Naive B cell (primary cell): ENCODE measurements around the gene LURAP1L. TPM values are rescaled to one million over a fixed set of nuclear protein-coding genes. Genes with fewer than 3 reads are reported as not detected.

Experiments used
- ATAC-seq, 2 donors: fragments of 150-1000 bp; cut with Tn5 transposase; 2 replicates each; pipeline ENCODE4 v1.10.0; 2021; ENCODE audit warnings: low read depth in 2 of 2, mild to moderate bottlenecking in 2 of 2, moderate library complexity in 2 of 2
- DNase-seq: peaks from one replicate; pipeline ENCODE4 v3.0.0; 2022
- H3K27ac Mint-ChIP-seq, 6 donors: one replicate each; pipeline ENCODE4 v1.8.0; 2020 to 2022; ENCODE audit warnings: mild to moderate bottlenecking in 6 of 6, mixed read lengths in 6 of 6, moderate library complexity in 5 of 6, inconsistent platforms in 2 of 6
- H3K27me3 Mint-ChIP-seq, 3 donors: one replicate each; pipeline ENCODE4 v1.8.0; 2021 to 2022; ENCODE audit warnings: mixed read lengths in 3 of 3, mild to moderate bottlenecking in 1 of 3
- H3K36me3 Mint-ChIP-seq, 2 donors: one replicate each; pipeline ENCODE4 v1.8.0; 2020 to 2022; ENCODE audit warnings: mixed read lengths in 2 of 2, inconsistent platforms in 1 of 2, mild to moderate bottlenecking in 1 of 2
- H3K4me1 Mint-ChIP-seq, 3 donors: one replicate each; pipeline ENCODE4 v1.8.0; 2020 to 2022; ENCODE audit warnings: mixed read lengths in 3 of 3, inconsistent platforms in 1 of 3, mild to moderate bottlenecking in 1 of 3, moderate library complexity in 1 of 3
- H3K4me3 Mint-ChIP-seq, 8 donors: one replicate each; pipeline ENCODE4 v1.8.0; 2020 to 2022; ENCODE audit warnings: mild to moderate bottlenecking in 8 of 8, mixed read lengths in 8 of 8, moderate library complexity in 8 of 8, inconsistent platforms in 2 of 8
- H3K9me3 Mint-ChIP-seq, 7 donors: one replicate each; pipeline ENCODE4 v1.8.0; 2020 to 2022; ENCODE audit warnings: mixed read lengths in 7 of 7, mild to moderate bottlenecking in 5 of 7, inconsistent platforms in 2 of 7, moderate library complexity in 1 of 7
- polyA plus RNA-seq, 6 donors: library from polyadenylated mRNA; unstranded; fragments of 300-500 nt; fragmentation: Illumina TruSeq; gene quantifications; one replicate each; pipeline ENCODE4 v1.2.3, GENCODE V29; 2021; ENCODE audit warnings: low read depth in 6 of 6

Gene LURAP1L, protein sequence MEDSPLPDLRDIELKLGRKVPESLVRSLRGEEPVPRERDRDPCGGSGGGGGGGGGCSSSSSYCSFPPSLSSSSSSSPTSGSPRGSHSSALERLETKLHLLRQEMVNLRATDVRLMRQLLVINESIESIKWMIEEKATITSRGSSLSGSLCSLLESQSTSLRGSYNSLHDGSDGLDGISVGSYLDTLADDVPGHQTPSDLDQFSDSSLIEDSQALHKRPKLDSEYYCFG
- polyA plus RNA-seq, result not detected

DNA sequence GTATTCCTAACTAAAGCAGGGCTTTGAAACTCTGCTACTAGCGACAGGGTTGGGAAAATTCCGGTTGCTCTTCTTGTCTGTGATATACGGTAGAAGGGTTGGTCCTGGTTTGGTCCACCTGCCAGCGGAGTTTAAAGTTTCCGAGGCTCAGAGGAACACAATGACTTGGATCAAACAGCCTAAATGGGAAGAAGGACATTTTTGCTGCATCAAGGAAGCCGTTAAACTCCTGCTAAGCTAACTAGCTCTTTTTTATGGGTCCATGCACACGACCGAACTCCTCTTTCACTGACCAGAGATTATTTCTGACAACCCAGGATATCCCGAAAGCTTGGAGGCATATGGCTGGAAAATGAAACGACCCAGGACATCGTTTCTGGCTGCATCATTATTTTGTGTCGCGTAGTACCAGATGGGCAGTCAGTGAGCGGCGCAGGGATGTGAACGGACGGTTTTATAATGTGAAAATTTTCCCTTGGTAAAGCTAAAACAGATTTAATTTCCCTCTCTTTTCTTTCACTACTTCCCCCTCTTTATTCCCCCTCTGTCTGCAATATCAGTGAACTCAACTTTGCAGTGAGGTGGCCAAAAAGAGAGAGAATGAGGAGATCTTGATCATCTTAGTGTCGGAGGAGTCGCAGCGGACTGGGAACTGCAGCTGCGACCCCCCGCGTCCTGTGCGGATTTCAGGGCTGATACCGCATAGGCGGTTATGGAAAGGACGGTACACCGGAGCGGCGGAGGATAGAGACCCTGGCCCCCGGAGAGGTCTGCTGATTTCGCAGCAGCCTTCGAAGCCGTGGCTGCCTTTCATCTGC is at the start of gene LURAP1L:
LURAP1L (plus strand) TSS at position 160 of the 818 bp plus-strand sequence. CDS start 696 bp downstream, outside the sequence.
- peaks cover 8 to 18% (median 17%) of the 10 kb centered on the region in 3 donors for H3K4me1 Mint-ChIP-seq

DNA sequence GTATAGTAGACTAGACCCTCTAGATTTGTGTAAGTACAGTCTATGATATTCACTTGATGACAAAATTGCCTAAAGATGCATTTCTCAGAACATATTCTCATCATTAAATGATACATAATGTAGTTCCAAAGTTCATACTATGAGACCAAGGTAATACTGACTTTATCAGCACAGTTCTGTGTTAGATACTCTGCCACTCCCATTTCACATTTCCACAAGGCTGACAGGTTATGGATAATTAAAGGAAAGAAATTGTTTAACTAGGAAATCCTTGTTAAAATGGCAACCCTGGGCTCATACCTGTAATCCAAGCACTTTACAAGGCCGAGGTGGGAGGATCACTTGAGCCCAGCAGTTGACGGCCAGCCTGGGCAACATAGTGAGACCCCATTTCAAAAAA is 48.0 kb upstream of the LURAP1L start:
- no peak for DNase-seq
- no peaks in the 10 kb centered on the region for H3K36me3 Mint-ChIP-seq

More for the DNA sequence above, at the start of gene LURAP1L:
- Mint-ChIP-seq H3K27me3 (peaks cover 23 to 33% (median 30%) of the 10 kb centered on the region in 3 donors), H3K4me3 (peak within 1 kb of the TSS in 4 of 8 donors; percentile 13 to 66 (median 44)), H3K27ac (peak within 1 kb of the TSS in 2 of 6 donors; percentile 16 to 47), H3K36me3 (peaks cover 0 to 8% of the 10 kb centered on the region in 2 donors), H3K9me3 (peaks cover 0 to 8% (median 0%) of the 10 kb centered on the region in 7 donors)
- DNase-seq, result no peak
- no peak for ATAC-seq

DNA sequence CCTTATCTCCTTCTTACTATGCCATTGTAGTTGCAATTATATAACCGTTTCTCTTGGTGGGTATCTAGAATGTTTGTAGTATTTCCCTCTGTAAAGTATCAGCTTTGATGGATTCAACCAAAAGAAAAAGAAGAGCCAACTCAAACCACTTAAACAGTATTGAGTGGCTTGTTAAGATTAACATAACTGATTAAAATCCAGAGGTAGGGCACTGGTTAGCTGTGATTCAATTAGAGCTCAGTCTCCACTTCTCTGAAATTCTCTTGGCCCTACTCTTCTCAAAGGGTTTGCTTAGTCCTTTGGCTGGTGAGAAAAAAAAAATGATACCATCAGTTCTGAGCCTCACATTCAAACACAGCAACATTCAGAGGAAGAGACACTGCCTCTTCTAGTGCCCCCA is 44.6 kb upstream of the LURAP1L start:
- no peaks in the 10 kb centered on the region for H3K36me3 Mint-ChIP-seq
- no peaks in the 10 kb centered on the region for H3K4me1 Mint-ChIP-seq
- H3K4me3 Mint-ChIP-seq, result no peak overlapping the region
- H3K27me3 Mint-ChIP-seq, result no peaks in the 10 kb centered on the region
- H3K27ac Mint-ChIP-seq, result no peak overlapping the region
- DNase-seq (no peak), ATAC-seq (no peak)
- peaks cover 1 to 10% (median 5%) of the 10 kb centered on the region in 7 donors for H3K9me3 Mint-ChIP-seq

More for the DNA sequence above, 48.0 kb upstream of the LURAP1L start:
- Mint-ChIP-seq H3K27me3 (no peaks in the 10 kb centered on the region), H3K4me1 (no peaks in the 10 kb centered on the region), H3K9me3 (peaks cover 0 to 4% (median under 1%) of the 10 kb centered on the region in 7 donors), H3K4me3 (no peak overlapping the region), H3K27ac (no peak overlapping the region)
- ATAC-seq, result no peak

DNA sequence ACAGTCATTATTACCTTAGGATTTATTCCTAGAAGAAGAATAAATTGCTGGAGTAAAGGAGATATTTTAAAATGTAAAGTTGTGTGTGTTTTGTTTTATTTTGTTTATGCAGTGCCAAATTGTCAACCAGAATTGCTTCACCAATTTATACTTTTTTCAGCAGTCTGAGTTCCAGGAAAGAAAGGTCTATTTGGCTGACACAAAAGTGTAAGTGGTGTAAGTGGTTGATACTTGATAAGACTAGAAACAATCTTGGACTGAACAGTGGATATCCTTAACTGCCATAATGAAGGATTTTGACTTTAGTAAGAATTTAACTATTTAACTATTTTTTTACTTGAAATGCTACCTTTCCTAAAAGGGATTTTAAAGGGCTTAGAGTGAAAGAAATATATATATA is 43.9 kb upstream of the LURAP1L start:
- ATAC-seq, result no peak
- Mint-ChIP-seq H3K27me3 (no peaks in the 10 kb centered on the region), H3K4me3 (no peak overlapping the region), H3K9me3 (peaks cover 1 to 12% (median 5%) of the 10 kb centered on the region in 7 donors), H3K36me3 (no peaks in the 10 kb centered on the region), H3K4me1 (no peaks in the 10 kb centered on the region), H3K27ac (no peak overlapping the region)
- no peak for DNase-seq

DNA sequence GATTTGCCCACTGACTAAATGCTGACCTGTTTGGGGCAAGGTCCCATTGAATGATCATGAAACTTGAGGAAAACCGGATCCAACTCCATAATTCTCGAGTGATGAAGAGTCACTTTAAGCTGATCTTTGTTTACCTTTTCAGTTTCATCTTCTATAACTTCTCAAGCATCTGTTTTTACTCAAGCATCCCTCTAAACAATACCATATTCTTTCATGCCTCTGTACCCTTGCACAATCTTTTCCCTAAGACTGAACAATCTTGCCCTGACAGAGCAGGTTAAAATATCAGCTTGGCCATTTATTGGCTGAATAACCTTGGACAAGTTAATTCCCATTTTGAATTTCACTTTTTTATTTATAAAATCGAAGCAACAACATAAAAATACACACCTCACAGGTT is 41.8 kb upstream of the LURAP1L start:
- no peak for DNase-seq
- no peaks in the 10 kb centered on the region for H3K36me3 Mint-ChIP-seq
- ATAC-seq, result no peak
- no peak overlapping the region for H3K4me3 Mint-ChIP-seq
- H3K9me3 Mint-ChIP-seq, result peaks cover 1 to 12% (median 7%) of the 10 kb centered on the region in 7 donors
- no peak overlapping the region for H3K27ac Mint-ChIP-seq
- no peaks in the 10 kb centered on the region for H3K4me1 Mint-ChIP-seq
- no peaks in the 10 kb centered on the region for H3K27me3 Mint-ChIP-seq

DNA sequence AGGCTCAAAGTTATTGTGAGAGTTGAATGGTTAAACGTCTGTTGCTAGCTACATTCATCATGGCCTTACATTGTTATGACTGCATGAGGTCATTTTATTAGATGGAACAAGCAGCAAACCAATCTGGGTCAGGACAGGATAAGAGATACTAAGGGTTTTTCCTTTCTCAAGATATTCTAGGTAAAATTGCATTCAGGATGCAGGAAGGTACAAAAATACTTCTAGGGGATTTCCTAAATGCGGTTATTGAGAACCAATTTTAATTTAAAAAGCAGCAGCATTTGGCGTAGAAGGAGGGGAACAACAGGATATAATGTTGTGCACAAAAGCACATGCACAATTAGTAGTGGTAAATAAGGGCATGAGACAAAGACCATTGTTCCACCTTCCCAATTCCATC is 39.2 kb upstream of the LURAP1L start:
- peaks cover 0 to 12% (median 7%) of the 10 kb centered on the region in 7 donors for H3K9me3 Mint-ChIP-seq
- DNase-seq (no peak), ATAC-seq (no peak)
- no peak overlapping the region for H3K27ac Mint-ChIP-seq
- H3K36me3 Mint-ChIP-seq, result no peaks in the 10 kb centered on the region
- no peaks in the 10 kb centered on the region for H3K4me1 Mint-ChIP-seq
- H3K4me3 Mint-ChIP-seq, result no peak overlapping the region
- no peaks in the 10 kb centered on the region for H3K27me3 Mint-ChIP-seq

DNA sequence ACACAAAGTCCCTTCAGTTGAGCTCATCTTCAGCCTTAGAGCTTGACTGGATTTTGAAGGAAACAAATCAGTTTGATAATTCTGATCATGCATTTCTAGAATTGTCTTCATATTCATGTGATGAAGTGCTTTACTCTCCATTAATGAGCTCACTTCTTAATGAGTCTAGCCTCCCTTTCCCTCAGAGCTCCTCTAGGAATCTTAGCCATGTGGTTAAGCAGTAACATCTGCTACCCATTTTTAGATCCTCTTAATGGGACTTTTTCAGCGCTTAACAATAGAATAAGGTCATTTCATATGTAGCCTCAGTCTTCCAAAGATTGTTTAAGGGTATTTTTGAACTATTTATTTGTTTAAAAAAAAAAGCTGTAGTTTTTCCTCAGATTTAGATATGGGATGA is 36.9 kb upstream of the LURAP1L start:
- no peaks in the 10 kb centered on the region for H3K4me1 Mint-ChIP-seq
- H3K27me3 Mint-ChIP-seq, result no peaks in the 10 kb centered on the region
- no peak for ATAC-seq
- H3K4me3 Mint-ChIP-seq, result no peak overlapping the region
- H3K27ac Mint-ChIP-seq, result no peak overlapping the region
- H3K9me3 Mint-ChIP-seq, result peaks cover 0 to 12% (median 7%) of the 10 kb centered on the region in 7 donors
- no peak for DNase-seq
- H3K36me3 Mint-ChIP-seq, result no peaks in the 10 kb centered on the region

DNA sequence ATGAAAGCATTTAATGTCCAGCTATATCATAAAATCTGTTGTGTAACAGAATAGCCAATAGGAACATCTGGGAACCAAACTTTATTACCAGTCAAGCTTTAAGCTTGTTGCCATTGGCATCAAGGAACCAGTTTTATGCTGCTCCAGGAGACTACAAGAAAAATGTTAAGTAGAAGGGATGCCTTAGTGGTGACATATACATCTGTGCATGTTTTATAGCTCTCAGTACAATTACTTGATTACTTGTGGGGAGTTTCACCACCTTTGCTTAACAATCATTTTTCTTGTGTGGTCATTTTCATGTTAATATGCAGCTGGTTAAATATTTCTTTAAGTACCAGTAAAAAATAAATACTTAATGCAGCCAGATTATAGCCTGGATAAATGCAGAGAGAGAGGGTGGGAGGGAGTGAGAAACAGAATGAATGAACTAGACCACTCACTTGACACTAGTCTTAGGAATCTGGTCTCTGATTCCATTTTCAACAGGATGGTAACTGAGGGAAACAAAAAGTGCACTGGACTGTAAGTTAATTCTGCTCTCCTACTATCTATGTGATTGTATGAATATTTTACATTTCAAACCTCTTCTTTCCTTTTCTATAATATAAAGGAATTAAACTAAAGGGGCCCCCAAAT is 35.7 kb upstream of the LURAP1L start:
- DNase-seq, result no peak
- Mint-ChIP-seq H3K36me3 (no peaks in the 10 kb centered on the region), H3K4me3 (no peak overlapping the region), H3K4me1 (no peaks in the 10 kb centered on the region), H3K9me3 (peaks cover 1 to 12% (median 4%) of the 10 kb centered on the region in 7 donors), H3K27me3 (no peaks in the 10 kb centered on the region), H3K27ac (no peak overlapping the region)
- no peak for ATAC-seq

DNA sequence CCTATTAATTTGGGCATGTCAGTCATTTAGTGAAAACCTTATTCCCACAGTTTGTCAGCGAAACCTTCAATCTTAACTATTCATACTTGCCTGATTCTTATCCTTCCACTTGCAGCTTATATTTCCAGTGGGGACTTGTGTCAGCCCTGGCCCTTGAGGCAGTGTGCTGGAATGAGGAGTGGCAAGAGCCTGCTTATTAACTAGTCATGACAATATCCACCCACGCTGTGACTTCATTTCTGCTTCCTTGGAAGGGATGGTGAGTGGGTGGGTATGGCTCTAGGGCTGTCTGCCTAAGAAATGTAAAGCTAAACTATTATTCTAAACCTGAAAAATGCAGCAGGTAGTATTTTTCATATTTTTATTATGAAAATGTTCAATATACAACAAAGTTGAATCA is 34.0 kb upstream of the LURAP1L start:
- Mint-ChIP-seq H3K27me3 (no peaks in the 10 kb centered on the region), H3K4me3 (no peak overlapping the region), H3K27ac (no peak overlapping the region), H3K9me3 (peaks cover 0 to 13% (median 4%) of the 10 kb centered on the region in 7 donors), H3K36me3 (no peaks in the 10 kb centered on the region), H3K4me1 (no peaks in the 10 kb centered on the region)
- no peak for ATAC-seq
- DNase-seq, result no peak

DNA sequence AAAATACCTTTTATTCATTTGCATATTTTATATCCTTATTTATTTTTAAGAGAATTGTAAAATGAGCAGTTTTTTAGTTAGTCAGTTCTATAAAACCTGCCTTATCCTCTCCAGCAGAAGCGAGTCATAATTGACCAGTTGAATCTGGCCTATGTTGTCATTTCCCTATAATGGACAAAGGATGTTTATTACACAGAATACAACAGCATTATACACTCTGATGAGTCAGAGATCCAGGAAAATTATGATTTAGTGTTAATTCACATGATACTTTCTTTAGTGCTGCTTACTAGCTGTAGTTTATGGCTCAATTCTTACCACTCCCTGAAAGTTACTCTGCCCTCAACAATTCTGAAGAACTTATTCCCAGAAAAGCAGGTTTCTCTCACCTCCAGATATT is 26.8 kb upstream of the LURAP1L start:
- no peaks in the 10 kb centered on the region for H3K4me1 Mint-ChIP-seq
- H3K27ac Mint-ChIP-seq, result no peak overlapping the region
- H3K9me3 Mint-ChIP-seq, result peaks cover 0 to 12% (median 8%) of the 10 kb centered on the region in 7 donors
- H3K4me3 Mint-ChIP-seq, result no peak overlapping the region
- DNase-seq (no peak), ATAC-seq (no peak)
- H3K36me3 Mint-ChIP-seq, result no peaks in the 10 kb centered on the region
- no peaks in the 10 kb centered on the region for H3K27me3 Mint-ChIP-seq

DNA sequence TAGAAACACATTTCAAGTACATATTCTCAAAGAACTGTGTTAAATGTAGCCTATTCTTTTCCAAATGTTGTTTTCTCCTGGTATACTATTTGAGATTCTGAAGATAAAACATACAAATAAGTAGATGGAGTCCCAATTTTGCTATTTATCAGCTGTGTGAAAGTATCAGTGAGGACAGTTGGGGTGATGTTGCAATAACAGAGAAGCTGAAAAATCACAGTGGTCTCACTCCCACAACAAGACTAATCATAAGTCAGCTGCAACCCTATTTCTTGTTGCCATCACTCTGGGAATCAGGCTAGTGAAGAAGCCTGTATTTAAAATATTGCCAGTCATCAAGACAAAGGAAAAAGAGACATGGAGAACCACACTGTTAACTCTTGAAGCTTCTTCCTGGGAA is 25.9 kb upstream of the LURAP1L start:
- ATAC-seq (no peak), DNase-seq (no peak)
- Mint-ChIP-seq H3K9me3 (peaks cover 0 to 12% (median 6%) of the 10 kb centered on the region in 7 donors), H3K4me1 (no peaks in the 10 kb centered on the region), H3K4me3 (no peak overlapping the region), H3K36me3 (no peaks in the 10 kb centered on the region), H3K27ac (no peak overlapping the region), H3K27me3 (no peaks in the 10 kb centered on the region)

DNA sequence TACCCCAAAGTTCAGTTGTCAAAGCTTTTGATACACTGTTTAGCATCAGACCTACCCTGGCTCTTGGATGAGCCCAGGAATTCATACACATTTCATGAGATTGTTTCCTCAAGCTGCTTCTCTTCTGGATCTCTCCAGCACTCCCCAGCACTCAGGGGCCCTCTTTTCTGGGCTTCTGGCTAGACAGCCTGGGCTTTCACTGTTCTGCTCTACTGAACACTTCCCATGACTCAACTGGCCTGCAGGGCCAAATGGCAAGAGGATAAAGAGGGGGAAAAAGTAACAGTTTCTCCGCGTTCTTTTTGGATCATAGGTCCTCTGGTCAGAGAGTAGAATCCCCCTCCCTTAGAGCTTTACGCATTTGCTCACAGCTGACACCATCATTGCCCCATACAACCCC is 20.9 kb upstream of the LURAP1L start:
- H3K36me3 Mint-ChIP-seq, result no peaks in the 10 kb centered on the region
- no peaks in the 10 kb centered on the region for H3K4me1 Mint-ChIP-seq
- no peaks in the 10 kb centered on the region for H3K27me3 Mint-ChIP-seq
- H3K4me3 Mint-ChIP-seq, result no peak overlapping the region
- DNase-seq, result no peak
- H3K9me3 Mint-ChIP-seq, result peaks cover 0 to 4% (median 0%) of the 10 kb centered on the region in 7 donors
- ATAC-seq, result no peak
- H3K27ac Mint-ChIP-seq, result peak overlapping the region in 1 of 6 donors; percentile 25

DNA sequence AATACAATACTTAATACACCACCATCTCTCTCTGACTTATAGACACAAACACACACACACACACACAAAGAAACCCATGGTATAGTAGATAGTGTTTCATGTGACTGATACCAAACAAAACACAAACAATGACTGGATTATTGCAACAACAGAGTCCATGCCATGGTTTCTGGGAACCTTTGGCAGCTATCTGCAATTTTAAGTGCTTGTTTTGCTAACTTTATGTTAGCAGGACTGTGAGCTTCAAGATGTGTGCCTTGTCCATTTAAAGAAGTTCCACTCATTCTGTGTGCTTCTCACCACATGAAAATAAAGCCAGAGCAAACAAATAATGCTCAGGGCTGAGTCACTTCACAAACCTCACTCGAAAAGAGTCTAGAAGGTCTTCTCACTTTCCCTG is 15.1 kb upstream of the LURAP1L start:
- no peak overlapping the region for H3K27ac Mint-ChIP-seq
- ATAC-seq (no peak), DNase-seq (no peak)
- no peaks in the 10 kb centered on the region for H3K36me3 Mint-ChIP-seq
- no peaks in the 10 kb centered on the region for H3K4me1 Mint-ChIP-seq
- H3K9me3 Mint-ChIP-seq, result peaks cover 0 to 3% (median 0%) of the 10 kb centered on the region in 7 donors
- no peak overlapping the region for H3K4me3 Mint-ChIP-seq
- H3K27me3 Mint-ChIP-seq, result no peaks in the 10 kb centered on the region
